ENCODE measurements around the gene APRT. TPM values are rescaled to one million over a fixed set of nuclear protein-coding genes. Genes with fewer than 3 reads are reported as not detected.
"Not testable (repeated sequence)": the region's sequence is repeated elsewhere in the genome, so short reads cannot be mapped to it uniquely, and the experiment has no call there.

Gene APRT
- total and polyA plus RNA-seq, 4 donors = 15.8 to 107 (median 66.4) TPM

DNA sequence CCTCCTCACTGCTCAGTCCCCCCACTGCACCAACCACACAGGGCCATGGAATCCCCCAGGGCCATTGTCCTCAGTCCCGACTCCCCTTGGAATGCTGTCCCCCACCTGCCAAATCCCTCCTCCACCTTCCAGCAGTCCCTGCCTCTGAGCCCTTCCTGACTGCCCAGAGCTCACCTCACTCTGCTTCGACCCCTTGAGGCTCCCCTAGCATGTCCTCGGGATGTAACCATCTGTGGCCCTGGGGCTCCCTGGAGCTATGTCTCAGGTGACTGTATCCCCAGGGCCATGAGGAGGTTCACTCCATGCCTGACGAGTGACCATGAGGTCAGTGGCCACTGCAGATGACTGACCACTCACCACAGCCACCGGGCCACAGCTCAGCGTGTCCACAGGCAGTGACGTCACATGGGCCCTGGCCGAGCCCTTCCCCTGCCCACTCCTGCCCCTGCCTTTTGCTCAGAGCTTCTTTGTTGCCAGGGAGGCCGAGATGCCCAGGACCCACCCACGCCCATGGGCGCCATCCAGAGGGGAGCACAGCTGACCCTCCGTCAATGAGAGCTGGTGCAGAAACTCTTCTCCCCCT, 19.0 kb downstream of the APRT start:
- H3K9me3 ChIP-seq (ENCODE audit: control insufficient read depth, insufficient read depth, low read length) = no peaks in the 10 kb centered on the region

DNA sequence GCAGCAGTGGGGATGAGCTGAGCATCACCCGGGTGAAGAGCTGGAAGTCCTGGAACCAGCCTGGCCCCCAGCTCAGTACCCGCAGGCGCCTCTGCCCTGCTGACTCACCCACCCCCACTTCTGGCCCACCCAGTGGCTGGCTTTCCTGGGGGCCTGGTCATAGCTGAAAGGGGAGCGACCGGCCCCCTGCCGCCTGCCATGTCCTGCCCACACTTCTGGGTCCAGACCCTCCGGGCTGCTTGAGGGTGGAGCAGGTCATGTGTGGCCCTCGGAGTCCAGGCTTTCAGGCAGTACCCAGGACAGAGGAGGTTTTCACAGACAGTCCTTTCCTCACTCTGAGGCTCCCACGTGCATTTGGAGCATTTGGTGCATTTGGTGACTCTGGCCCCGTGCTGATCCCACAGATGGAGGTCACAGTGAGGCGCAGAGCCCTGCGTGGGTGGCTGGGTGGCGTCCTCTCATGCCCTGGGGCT, 19.6 kb downstream of the APRT start:
- no peaks in the 10 kb centered on the region for H3K9me3 ChIP-seq (ENCODE audit: control insufficient read depth, insufficient read depth, low read length)
- 64% methylated on average over 12 of the region's 13 CpGs for WGBS (ENCODE audit: insufficient coverage)
- peaks cover 30% of the 10 kb centered on the region for H3K4me1 ChIP-seq (ENCODE audit: control insufficient read depth, insufficient read depth, low read length)
- no peaks in the 10 kb centered on the region for H3K36me3 ChIP-seq (ENCODE audit: control insufficient read depth, insufficient read depth, low read length)
- H3K27ac ChIP-seq (ENCODE audit: low read depth, low read length) = peak overlapping the region; percentile 79
- no peak for DNase-seq (ENCODE audit: low read depth in 4 of 6, low spot score in 6 of 6)
- no peak overlapping the region for H3K4me3 ChIP-seq (ENCODE audit: low read depth, low read length)
- peaks cover 24% of the 10 kb centered on the region for H3K27me3 ChIP-seq (ENCODE audit: control insufficient read depth, insufficient read depth, low read length)

More for the DNA sequence above, 19.0 kb downstream of the APRT start:
- no peaks in the 10 kb centered on the region for H3K36me3 ChIP-seq (ENCODE audit: control insufficient read depth, insufficient read depth, low read length)
- H3K4me3 ChIP-seq (ENCODE audit: low read depth, low read length) = no peak overlapping the region
- DNase-seq (ENCODE audit: low read depth in 4 of 6, low spot score in 6 of 6) = no peak
- 68% methylated on average over 12 of the region's 12 CpGs for WGBS (ENCODE audit: insufficient coverage)
- H3K27ac ChIP-seq (ENCODE audit: low read depth, low read length) = peak overlapping the region; percentile 79
- H3K4me1 ChIP-seq (ENCODE audit: control insufficient read depth, insufficient read depth, low read length) = peaks cover 30% of the 10 kb centered on the region
- peaks cover 24% of the 10 kb centered on the region for H3K27me3 ChIP-seq (ENCODE audit: control insufficient read depth, insufficient read depth, low read length)

DNA sequence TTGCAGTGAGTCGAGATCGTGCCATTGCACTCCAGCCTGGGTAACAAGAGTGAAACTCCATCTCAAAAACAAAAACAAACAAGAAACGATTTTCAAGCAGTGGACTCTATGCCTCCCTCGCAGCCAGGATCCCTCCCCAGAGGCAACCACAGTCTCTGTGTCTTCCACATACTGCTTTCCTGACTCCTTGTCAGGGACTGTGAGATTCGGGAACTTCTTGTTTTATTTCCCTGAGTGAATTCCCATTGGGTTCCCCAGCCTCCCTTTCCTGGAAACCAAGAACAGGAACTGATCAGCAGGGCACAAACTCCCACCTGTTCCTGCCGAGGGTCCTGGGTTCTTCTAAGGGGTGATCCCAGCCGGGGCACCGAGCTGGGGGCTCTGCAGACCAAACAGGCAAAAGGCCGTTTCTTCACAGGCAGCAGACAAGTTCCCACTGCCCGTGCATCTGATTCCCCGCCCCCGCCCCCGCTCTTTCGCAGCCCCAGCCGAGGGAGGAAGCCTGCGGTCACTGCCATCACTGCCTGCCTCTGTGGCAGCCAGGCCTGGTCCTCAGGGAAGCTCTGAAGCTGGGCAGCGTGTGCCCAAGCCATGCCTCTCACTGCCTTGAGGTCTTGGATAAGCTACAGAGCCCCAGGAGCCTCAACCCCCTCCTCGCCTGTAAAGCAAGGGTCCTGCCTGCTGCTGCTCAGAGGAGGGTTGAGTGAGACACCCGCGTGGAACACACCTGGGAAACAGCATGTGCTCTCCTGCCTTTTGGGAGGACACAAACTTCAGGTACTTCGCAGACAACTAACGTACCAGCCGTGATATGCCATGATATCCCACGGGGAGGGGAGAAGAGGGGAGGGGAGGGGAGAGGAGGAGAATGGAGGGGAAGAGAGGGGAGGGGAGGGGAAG, 21.2 kb downstream of the APRT start:
- WGBS (ENCODE audit: insufficient coverage) = 23% methylated on average over 19 of the region's 24 CpGs
- Histone ChIP-seq H3K27ac (ENCODE audit: low read depth, low read length) (peak overlapping the region; percentile 57), H3K36me3 (ENCODE audit: control insufficient read depth, insufficient read depth, low read length) (no peaks in the 10 kb centered on the region), H3K9me3 (ENCODE audit: control insufficient read depth, insufficient read depth, low read length) (no peaks in the 10 kb centered on the region), H3K4me3 (ENCODE audit: low read depth, low read length) (no peak overlapping the region), H3K27me3 (ENCODE audit: control insufficient read depth, insufficient read depth, low read length) (peaks cover 24% of the 10 kb centered on the region), H3K4me1 (ENCODE audit: control insufficient read depth, insufficient read depth, low read length) (peaks cover 34% of the 10 kb centered on the region)
- no peak for DNase-seq (ENCODE audit: low read depth in 4 of 6, low spot score in 6 of 6)

DNA sequence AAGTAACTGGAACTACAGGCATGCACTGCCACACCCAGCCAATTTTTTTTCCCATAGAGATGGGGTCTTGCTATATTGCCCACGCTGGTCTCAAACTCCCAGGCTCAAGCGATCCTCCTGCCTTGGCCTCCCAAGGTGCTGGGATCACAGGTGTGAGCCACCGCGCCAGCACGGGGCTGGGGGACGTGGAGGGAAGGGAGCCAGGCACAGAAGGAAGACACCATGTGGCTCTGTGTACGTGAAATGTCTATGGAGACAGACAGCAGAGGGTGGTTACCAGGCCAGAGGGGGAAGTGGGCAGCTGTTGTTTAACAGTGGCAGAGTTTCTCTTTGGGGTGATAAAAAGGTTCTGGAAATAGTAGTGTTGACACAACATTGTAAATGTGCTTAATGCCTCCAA, 22.1 kb downstream of the APRT start:
- no peaks in the 10 kb centered on the region for H3K9me3 ChIP-seq (ENCODE audit: control insufficient read depth, insufficient read depth, low read length)
- DNase-seq (ENCODE audit: low read depth in 4 of 6, low spot score in 6 of 6) = no peak
- peaks cover 35% of the 10 kb centered on the region for H3K4me1 ChIP-seq (ENCODE audit: control insufficient read depth, insufficient read depth, low read length)
- H3K27me3 ChIP-seq (ENCODE audit: control insufficient read depth, insufficient read depth, low read length) = peaks cover 24% of the 10 kb centered on the region
- no peaks in the 10 kb centered on the region for H3K36me3 ChIP-seq (ENCODE audit: control insufficient read depth, insufficient read depth, low read length)
- H3K4me3 ChIP-seq (ENCODE audit: low read depth, low read length) = no peak overlapping the region
- H3K27ac ChIP-seq (ENCODE audit: low read depth, low read length) = no peak overlapping the region
- 80% methylated on average over 6 of the region's 7 CpGs for WGBS (ENCODE audit: insufficient coverage)

DNA sequence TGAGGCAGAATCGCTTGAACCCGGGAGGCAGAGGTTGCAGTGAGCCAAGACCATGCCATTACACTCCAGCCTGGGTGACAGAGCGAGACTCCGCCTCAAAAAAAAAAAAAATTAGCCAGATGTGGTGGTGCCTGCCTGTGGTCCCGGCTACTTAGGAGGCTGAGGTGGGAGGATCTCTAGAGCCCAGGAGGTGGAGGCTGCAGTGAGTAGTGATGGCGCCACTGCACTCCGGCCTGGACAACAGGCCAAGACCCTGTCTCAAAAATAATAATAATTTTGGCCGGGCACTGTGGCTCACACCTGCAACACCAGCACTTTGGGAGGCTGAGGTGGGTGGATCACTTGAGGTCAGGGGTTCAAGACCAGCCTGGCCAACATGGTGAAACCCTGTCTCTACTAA, 23.0 kb downstream of the APRT start:
- H3K9me3 ChIP-seq (ENCODE audit: control insufficient read depth, insufficient read depth, low read length); H3K4me3 ChIP-seq (ENCODE audit: low read depth, low read length); H3K36me3 ChIP-seq (ENCODE audit: control insufficient read depth, insufficient read depth, low read length); DNase-seq (ENCODE audit: low read depth in 4 of 6, low spot score in 6 of 6); H3K27ac ChIP-seq (ENCODE audit: low read depth, low read length): not testable (repeated sequence)
- WGBS (ENCODE audit: insufficient coverage) = 94% methylated on average over 6 of the region's 8 CpGs
- H3K4me1 ChIP-seq (ENCODE audit: control insufficient read depth, insufficient read depth, low read length) = peaks cover 41% of the 10 kb centered on the region
- H3K27me3 ChIP-seq (ENCODE audit: control insufficient read depth, insufficient read depth, low read length) = peaks cover 30% of the 10 kb centered on the region

DNA sequence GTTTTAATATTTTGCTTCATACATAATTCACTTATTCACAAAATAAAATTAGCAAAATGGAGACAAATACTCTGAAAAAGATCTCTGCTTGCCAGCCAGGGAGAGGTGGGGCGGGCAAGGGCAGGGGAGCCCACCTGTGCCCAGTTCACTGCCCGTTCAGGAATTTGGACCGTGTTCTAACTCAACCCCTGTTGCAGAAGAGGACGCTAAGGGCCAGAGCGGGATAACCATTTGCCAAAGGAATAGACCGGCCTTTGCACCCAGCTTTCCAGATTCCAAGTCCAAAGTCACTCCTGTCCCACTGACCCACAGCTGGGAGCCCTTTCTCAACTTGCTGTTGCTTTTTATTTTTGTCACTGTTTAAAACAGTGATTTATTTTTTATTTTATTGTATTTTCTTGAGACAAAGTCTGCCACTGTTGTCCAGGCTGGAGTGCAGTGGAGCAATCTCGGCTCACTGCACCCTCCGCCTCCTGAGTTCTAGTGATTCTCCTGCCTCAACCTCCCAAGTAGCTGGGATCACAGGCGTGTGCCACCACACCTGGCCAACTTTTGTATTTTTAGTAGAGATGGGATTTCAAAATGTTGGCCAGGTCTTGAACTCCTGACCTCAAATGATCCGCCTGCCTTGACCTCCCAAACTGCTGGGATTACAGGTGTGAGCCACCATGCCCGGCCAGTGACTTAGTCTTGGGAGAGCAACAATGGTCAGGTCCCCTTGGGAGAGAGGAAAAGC, 24.0 kb downstream of the APRT start:
- Histone ChIP-seq H3K36me3 (ENCODE audit: control insufficient read depth, insufficient read depth, low read length) (no peaks in the 10 kb centered on the region), H3K4me3 (ENCODE audit: low read depth, low read length) (no peak overlapping the region), H3K27me3 (ENCODE audit: control insufficient read depth, insufficient read depth, low read length) (peaks cover 23% of the 10 kb centered on the region), H3K9me3 (ENCODE audit: control insufficient read depth, insufficient read depth, low read length) (no peaks in the 10 kb centered on the region), H3K27ac (ENCODE audit: low read depth, low read length) (no peak overlapping the region), H3K4me1 (ENCODE audit: control insufficient read depth, insufficient read depth, low read length) (peaks cover 42% of the 10 kb centered on the region)
- DNase-seq (ENCODE audit: low read depth in 4 of 6, low spot score in 6 of 6) = no peak
- WGBS (ENCODE audit: insufficient coverage) = 87% methylated on average over 9 of the region's 11 CpGs

DNA sequence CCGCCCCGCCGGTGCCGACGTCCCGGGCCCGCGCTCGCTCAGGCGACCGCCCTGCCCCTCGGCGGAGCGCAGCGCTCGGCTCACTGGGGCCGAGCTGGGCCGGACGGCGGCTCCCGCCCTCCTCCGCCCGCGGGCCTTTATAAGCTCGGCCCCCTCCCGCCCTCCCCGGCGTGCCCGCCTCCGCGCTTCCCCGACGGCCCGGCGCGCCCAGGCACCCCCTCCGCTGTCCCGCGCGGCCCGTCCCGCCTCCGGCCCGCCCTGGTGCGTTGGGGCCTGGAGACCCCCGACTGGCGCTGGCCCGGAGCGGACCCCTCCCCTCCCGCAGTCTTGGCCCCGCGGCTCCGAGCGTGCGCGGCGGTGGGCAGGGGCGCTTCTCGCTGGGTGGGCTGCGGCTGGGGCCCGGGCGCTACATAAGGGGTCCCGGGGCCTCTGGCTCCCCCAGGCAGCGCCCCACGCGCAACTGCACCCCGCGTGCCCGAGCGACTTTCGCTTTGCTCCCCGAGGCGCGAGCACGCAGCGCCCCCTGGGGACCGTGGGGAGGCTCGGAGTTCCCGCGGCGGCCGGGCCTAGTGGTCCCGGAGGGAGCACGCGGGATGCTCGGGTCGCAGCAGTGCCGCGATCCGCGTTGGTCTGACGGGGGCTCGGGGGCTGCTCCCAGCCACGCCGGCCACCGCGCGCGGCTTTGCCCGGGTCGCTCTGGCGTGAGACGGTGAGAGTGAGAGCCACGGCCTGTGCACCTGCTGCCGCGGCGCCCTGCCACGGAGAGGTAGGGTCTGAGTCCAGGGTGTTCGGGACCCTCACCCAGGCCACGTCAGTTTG, 26.4 kb downstream of the APRT start, which contains the start of gene PIEZO1:
Gene PIEZO1 (minus strand): TSS at position 115 of the 819 bp plus-strand sequence. CDS start 256 bp downstream, outside the sequence.
- H3K27ac ChIP-seq (ENCODE audit: low read depth, low read length) = peak within 1 kb of the TSS; percentile 61
- H3K4me1 ChIP-seq (ENCODE audit: control insufficient read depth, insufficient read depth, low read length) = peaks cover 44% of the 10 kb centered on the region
- DNase-seq (ENCODE audit: low read depth in 4 of 6, low spot score in 6 of 6) = peak in 2 of 6 donors; percentile 33 to 80
- no peaks in the 10 kb centered on the region for H3K9me3 ChIP-seq (ENCODE audit: control insufficient read depth, insufficient read depth, low read length)
- H3K27me3 ChIP-seq (ENCODE audit: control insufficient read depth, insufficient read depth, low read length) = peaks cover 11% of the 10 kb centered on the region
- 4% methylated on average over 110 of the region's 110 CpGs for WGBS (ENCODE audit: insufficient coverage)
- H3K4me3 ChIP-seq (ENCODE audit: low read depth, low read length) = peak within 1 kb of the TSS; percentile 44
- peaks cover 3% of the 10 kb centered on the region for H3K36me3 ChIP-seq (ENCODE audit: control insufficient read depth, insufficient read depth, low read length)

DNA sequence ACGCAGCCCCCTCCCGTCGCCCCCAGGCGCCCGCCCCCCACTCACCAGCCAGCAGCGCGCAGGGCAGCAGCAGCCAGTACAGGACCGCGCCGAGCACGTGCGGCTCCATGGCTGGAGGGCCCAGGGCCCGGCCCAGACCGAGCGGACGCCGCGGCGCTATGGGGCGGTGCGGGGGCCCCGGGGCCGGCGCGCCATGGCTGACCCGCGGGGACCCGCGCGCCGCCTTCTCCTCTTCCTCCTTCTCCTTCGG, 26.9 kb downstream of the APRT start:
- under 1% methylated on average over 32 of the region's 32 CpGs for WGBS (ENCODE audit: insufficient coverage)

More for the DNA sequence above, 26.9 kb downstream of the APRT start:
- H3K36me3 ChIP-seq (ENCODE audit: control insufficient read depth, insufficient read depth, low read length) = peaks cover 3% of the 10 kb centered on the region
- H3K27ac ChIP-seq (ENCODE audit: low read depth, low read length) = no peak overlapping the region
- H3K27me3 ChIP-seq (ENCODE audit: control insufficient read depth, insufficient read depth, low read length) = peaks cover 11% of the 10 kb centered on the region
- no peak for DNase-seq (ENCODE audit: low read depth in 4 of 6, low spot score in 6 of 6)
- no peaks in the 10 kb centered on the region for H3K9me3 ChIP-seq (ENCODE audit: control insufficient read depth, insufficient read depth, low read length)
- H3K4me3 ChIP-seq (ENCODE audit: low read depth, low read length) = no peak overlapping the region
- H3K4me1 ChIP-seq (ENCODE audit: control insufficient read depth, insufficient read depth, low read length) = peaks cover 49% of the 10 kb centered on the region
